ENCODE data around the gene PSMB11. TPM values are rescaled to one million over a fixed set of nuclear protein-coding genes. Genes with fewer than 3 reads are reported as not detected.
"Not testable (repeated sequence)": the region's sequence is repeated elsewhere in the genome, so short reads cannot be mapped to it uniquely, and the experiment has no call there.

The PSMB11 gene
- total RNA-seq: not detected

- CTCF ChIA-PET: interaction anchor here (0.8 to 5.6 kb wide), 5 partner anchors 15 to 56 kb away, joined by 3 to 22 read pairs (median 4); partner anchors contain the start of gene CDH24
- intact Hi-C loops (cut with micrococcal nuclease): no loop called here
- Mint-ChIP-seq H3K4me3 (no peak within 1 kb of the TSS), H3K27ac (no peak within 1 kb of the TSS), H3K27me3 (peaks cover 2% of the 10 kb centered on the region), H3K9me3 (no peaks in the 10 kb centered on the region), H3K36me3 (no peaks in the 10 kb centered on the region), H3K4me1 (ENCODE audit: low read depth) (no peaks in the 10 kb centered on the region)
- POLR2A ChIA-PET: no interaction called here
- DNase-seq: no peak
Observed at GRCh38 chr14:23042162-23042965, at the start of gene PSMB11. Gene PSMB11, plus strand, starts transcription at chr14:23042212. Its CDS starts 14 bp downstream, at chr14:23042226.

- peaks cover 3% of the 10 kb centered on the region for H3K4me1 Mint-ChIP-seq (ENCODE audit: low read depth)
- no peaks in the 10 kb centered on the region for H3K36me3 Mint-ChIP-seq
- ChIA-PET POLR2A (no interaction called here), CTCF (interaction anchor here (0.8 to 18.3 kb wide), 7 partner anchors 9 to 84 kb away, joined by 3 to 839 read pairs (median 10); partner anchors contain the start of gene CDH24)
- intact Hi-C loops (cut with micrococcal nuclease): no loop called here
- no peak for DNase-seq
- no peaks in the 10 kb centered on the region for H3K27me3 Mint-ChIP-seq
- no peak overlapping the region for H3K27ac Mint-ChIP-seq
- H3K4me3 Mint-ChIP-seq: no peak overlapping the region
- H3K9me3 Mint-ChIP-seq: no peaks in the 10 kb centered on the region
Observed at GRCh38 chr14:22993517-22993916, 48.5 kb upstream of the PSMB11 start.

- Mint-ChIP-seq H3K27ac (no peak overlapping the region), H3K36me3 (no peaks in the 10 kb centered on the region), H3K4me1 (ENCODE audit: low read depth) (peaks cover 3% of the 10 kb centered on the region), H3K27me3 (no peaks in the 10 kb centered on the region), H3K4me3 (no peak overlapping the region), H3K9me3 (no peaks in the 10 kb centered on the region)
- ChIA-PET CTCF (interaction anchor here (0.6 to 18.3 kb wide), 26 partner anchors 9 to 565 kb away, joined by 3 to 839 read pairs (median 4); partner anchors contain the start of genes AJUBA, CDH24 and PSMB11), POLR2A (interaction anchor here (0.6 to 1.8 kb wide), 3 partner anchors 12 to 76 kb away, joined by 3 to 6 read pairs (median 4); partner anchors contain the start of gene RBM23)
- DNase-seq: peak; percentile 40
- intact Hi-C loops (cut with micrococcal nuclease): no loop called here
Observed at GRCh38 chr14:22994762-22995275, 47.2 kb upstream of the PSMB11 start.

- POLR2A ChIA-PET: interaction anchor here (1.8 kb wide), 1 partner anchor 11 kb away, joined by 6 read pairs; no protein-coding TSS in a partner anchor
- H3K36me3 Mint-ChIP-seq: no peaks in the 10 kb centered on the region
- H3K4me3 Mint-ChIP-seq: no peak overlapping the region
- CTCF ChIA-PET: interaction anchor here (1.2 to 18.3 kb wide), 12 partner anchors 10 to 191 kb away, joined by 3 to 839 read pairs (median 12); partner anchors contain the start of genes AJUBA and CDH24
- intact Hi-C loops (cut with micrococcal nuclease): no loop called here
- DNase-seq: no peak
- H3K27me3 Mint-ChIP-seq: no peaks in the 10 kb centered on the region
- H3K9me3 Mint-ChIP-seq: no peaks in the 10 kb centered on the region
- H3K27ac Mint-ChIP-seq: no peak overlapping the region
- H3K4me1 Mint-ChIP-seq (ENCODE audit: low read depth): peaks cover 7% of the 10 kb centered on the region
Observed at GRCh38 chr14:22995889-22996625, 46.0 kb upstream of the PSMB11 start.

- CTCF ChIA-PET: interaction anchor here (0.7 to 18.3 kb wide), 6 partner anchors 10 to 63 kb away, joined by 3 to 839 read pairs (median 34); partner anchors contain the start of genes AJUBA and CDH24
- POLR2A ChIA-PET: no interaction called here
- no peaks in the 10 kb centered on the region for H3K36me3 Mint-ChIP-seq
- H3K9me3 Mint-ChIP-seq: no peaks in the 10 kb centered on the region
- no peak for DNase-seq
- no peak overlapping the region for H3K4me3 Mint-ChIP-seq
- intact Hi-C loops (cut with micrococcal nuclease): no loop called here
- H3K27me3 Mint-ChIP-seq: no peaks in the 10 kb centered on the region
- no peak overlapping the region for H3K27ac Mint-ChIP-seq
- peaks cover 9% of the 10 kb centered on the region for H3K4me1 Mint-ChIP-seq (ENCODE audit: low read depth)
Observed at GRCh38 chr14:22996768-22997654, 45.0 kb upstream of the PSMB11 start.

- no peak for DNase-seq
- Mint-ChIP-seq H3K4me1 (ENCODE audit: low read depth) (peaks cover 9% of the 10 kb centered on the region), H3K9me3 (no peaks in the 10 kb centered on the region), H3K4me3 (no peak overlapping the region), H3K27ac (no peak overlapping the region), H3K27me3 (no peaks in the 10 kb centered on the region), H3K36me3 (no peaks in the 10 kb centered on the region)
- ChIA-PET CTCF (interaction anchor here (1.0 to 18.3 kb wide), 4 partner anchors 10 to 62 kb away, joined by 4 to 839 read pairs (median 50); partner anchors contain the start of genes AJUBA and CDH24), POLR2A (no interaction called here)
- intact Hi-C loops (cut with micrococcal nuclease): no loop called here
Observed at GRCh38 chr14:22997676-22998323, 44.2 kb upstream of the PSMB11 start.

GRCh38 chr14:22998329-22999012, 43.5 kb upstream of the PSMB11 start:
- ChIA-PET POLR2A (no interaction called here), CTCF (interaction anchor here (1.0 to 18.3 kb wide), 4 partner anchors 9 to 62 kb away, joined by 3 to 839 read pairs (median 17); partner anchors contain the start of genes AJUBA and CDH24)
- peaks cover 9% of the 10 kb centered on the region for H3K4me1 Mint-ChIP-seq (ENCODE audit: low read depth)
- no peaks in the 10 kb centered on the region for H3K9me3 Mint-ChIP-seq
- intact Hi-C loops (cut with micrococcal nuclease): no loop called here
- no peak overlapping the region for H3K4me3 Mint-ChIP-seq
- H3K27ac Mint-ChIP-seq: no peak overlapping the region
- no peaks in the 10 kb centered on the region for H3K27me3 Mint-ChIP-seq
- no peak for DNase-seq
- H3K36me3 Mint-ChIP-seq: no peaks in the 10 kb centered on the region

- no peaks in the 10 kb centered on the region for H3K9me3 Mint-ChIP-seq
- no peak overlapping the region for H3K4me3 Mint-ChIP-seq
- CTCF ChIA-PET: interaction anchor here (1.0 to 2.2 kb wide), 6 partner anchors 11 to 68 kb away, joined by 4 to 18 read pairs (median 5); partner anchors contain the start of genes AJUBA and CDH24
- POLR2A ChIA-PET: no interaction called here
- no peaks in the 10 kb centered on the region for H3K27me3 Mint-ChIP-seq
- no peak overlapping the region for H3K27ac Mint-ChIP-seq
- DNase-seq: no peak
- peaks cover 12% of the 10 kb centered on the region for H3K4me1 Mint-ChIP-seq (ENCODE audit: low read depth)
- intact Hi-C loops (cut with micrococcal nuclease): no loop called here
- H3K36me3 Mint-ChIP-seq: no peaks in the 10 kb centered on the region
Observed at GRCh38 chr14:23000860-23001259, 41.2 kb upstream of the PSMB11 start.

- H3K27ac Mint-ChIP-seq: no peak overlapping the region
- no peak overlapping the region for H3K4me3 Mint-ChIP-seq
- peaks cover 2% of the 10 kb centered on the region for H3K36me3 Mint-ChIP-seq
- H3K4me1 Mint-ChIP-seq (ENCODE audit: low read depth): peaks cover 24% of the 10 kb centered on the region
- DNase-seq: no peak
- H3K9me3 Mint-ChIP-seq: no peaks in the 10 kb centered on the region
- no peaks in the 10 kb centered on the region for H3K27me3 Mint-ChIP-seq
- intact Hi-C loops (cut with micrococcal nuclease): no loop called here
- ChIA-PET CTCF (interaction anchor here (1.7 kb wide), 1 partner anchor 66 kb away, joined by 6 read pairs; no protein-coding TSS in a partner anchor), POLR2A (interaction anchor here (0.6 to 0.9 kb wide), 2 partner anchors 15 kb away, joined by 4 to 5 read pairs; no protein-coding TSS in a partner anchor)
Observed at GRCh38 chr14:23002592-23002991, 39.4 kb upstream of the PSMB11 start.

- intact Hi-C loops (cut with micrococcal nuclease); DNase-seq; H3K36me3 Mint-ChIP-seq; H3K9me3 Mint-ChIP-seq; POLR2A ChIA-PET; H3K4me3 Mint-ChIP-seq; H3K27ac Mint-ChIP-seq; H3K27me3 Mint-ChIP-seq: not testable (repeated sequence)
- H3K4me1 Mint-ChIP-seq (ENCODE audit: low read depth): peaks cover 35% of the 10 kb centered on the region
- CTCF ChIA-PET: interaction anchor here (1.0 kb wide), 1 partner anchor 9 kb away, joined by 3 read pairs; no protein-coding TSS in a partner anchor
Observed at GRCh38 chr14:23004274-23004673, 37.7 kb upstream of the PSMB11 start.
